Right renal pelvis (tissue), 4 donors: Measurements from ENCODE around the gene EPSTI1. TPM values are rescaled to one million over a fixed set of nuclear protein-coding genes. Genes with fewer than 3 reads are reported as not detected.
"Not testable (repeated sequence)": the region's sequence is repeated elsewhere in the genome, so short reads cannot be mapped to it uniquely, and the experiment has no call there.

Experiments used
- DNase-seq, 4 donors: peaks; one replicate each; pipeline ENCODE4 v3.0.0-alpha.2; 2013; ENCODE audit warnings: low read depth in 4 of 4, low spot score in 3 of 4, missing footprints in 1 of 4
- polyA plus RNA-seq, 4 donors: library from polyadenylated mRNA; unstranded; fragments of 120-200 nt; gene quantifications; one replicate each; pipeline ENCODE4 v1.2.1, GENCODE V29; 2013; ENCODE audit not compliant: insufficient read length in 4 of 4

EPSTI1 gene
- polyA plus RNA-seq = 10 to 100 TPM; 10.5 to 14.8 (median 12.4) TPM

- peak in 1 of 4 donors; percentile 54 for DNase-seq
Observed at GRCh38 chr13:42991898-42992763, at the start of gene EPSTI1. TSS of gene EPSTI1 (minus strand) at chr13:42992241. CDS start at chr13:42992165, 76 bp downstream.

- no peak for DNase-seq
Observed at GRCh38 chr13:43041369-43041921, 49.4 kb upstream of the EPSTI1 start.

- not testable (repeated sequence) for DNase-seq
Observed at GRCh38 chr13:43040581-43041368, 48.7 kb upstream of the EPSTI1 start.

GRCh38 chr13:43039966-43040365 lies 47.9 kb upstream of the EPSTI1 start:
- DNase-seq = no peak

GRCh38 chr13:43036351-43037250 lies 44.6 kb upstream of the EPSTI1 start:
- DNase-seq = no peak

- no peak for DNase-seq
Observed at GRCh38 chr13:43033038-43033437, 41.0 kb upstream of the EPSTI1 start.

- no peak for DNase-seq
Observed at GRCh38 chr13:43031881-43032280, 39.8 kb upstream of the EPSTI1 start.

GRCh38 chr13:43030548-43030947 lies 38.5 kb upstream of the EPSTI1 start:
- DNase-seq = no peak

GRCh38 chr13:43026262-43026661 lies 34.2 kb upstream of the EPSTI1 start:
- DNase-seq = no peak

- peak; percentile 74 to 79 (median 78) for DNase-seq
Observed at GRCh38 chr13:43023289-43023963, 31.4 kb upstream of the EPSTI1 start, which contains the start of gene DNAJC15. TSS of gene DNAJC15 (plus strand) at chr13:43023586. CDS start at chr13:43023627, 41 bp downstream.

- DNase-seq = no peak
Observed at GRCh38 chr13:43022934-43023288, 30.9 kb upstream of the EPSTI1 start.

- peak in 2 of 4 donors; percentile 5 to 15 for DNase-seq
Observed at GRCh38 chr13:43021926-43022670, 30.1 kb upstream of the EPSTI1 start.

- DNase-seq = no peak
Observed at GRCh38 chr13:43020794-43021193, 28.8 kb upstream of the EPSTI1 start.

GRCh38 chr13:43019811-43020210 lies 27.8 kb upstream of the EPSTI1 start:
- no peak for DNase-seq

GRCh38 chr13:43016226-43016625 lies 24.2 kb upstream of the EPSTI1 start:
- DNase-seq = no peak

- DNase-seq = no peak
Observed at GRCh38 chr13:43014162-43014561, 22.1 kb upstream of the EPSTI1 start.

GRCh38 chr13:43009506-43009905 lies 17.5 kb upstream of the EPSTI1 start:
- DNase-seq = no peak

- no peak for DNase-seq
Observed at GRCh38 chr13:43008596-43008995, 16.6 kb upstream of the EPSTI1 start.
